Activated CD4-positive, CD25-positive, alpha-beta regulatory T cell (primary cell): ENCODE measurements around the gene ZBTB45.

Source experiments
- DNase-seq, 4 experiments: peaks; one replicate each; lab custom pipeline; 2025; lab: John Stamatoyannopoulos, UW

ZBTB45 gene

DNA sequence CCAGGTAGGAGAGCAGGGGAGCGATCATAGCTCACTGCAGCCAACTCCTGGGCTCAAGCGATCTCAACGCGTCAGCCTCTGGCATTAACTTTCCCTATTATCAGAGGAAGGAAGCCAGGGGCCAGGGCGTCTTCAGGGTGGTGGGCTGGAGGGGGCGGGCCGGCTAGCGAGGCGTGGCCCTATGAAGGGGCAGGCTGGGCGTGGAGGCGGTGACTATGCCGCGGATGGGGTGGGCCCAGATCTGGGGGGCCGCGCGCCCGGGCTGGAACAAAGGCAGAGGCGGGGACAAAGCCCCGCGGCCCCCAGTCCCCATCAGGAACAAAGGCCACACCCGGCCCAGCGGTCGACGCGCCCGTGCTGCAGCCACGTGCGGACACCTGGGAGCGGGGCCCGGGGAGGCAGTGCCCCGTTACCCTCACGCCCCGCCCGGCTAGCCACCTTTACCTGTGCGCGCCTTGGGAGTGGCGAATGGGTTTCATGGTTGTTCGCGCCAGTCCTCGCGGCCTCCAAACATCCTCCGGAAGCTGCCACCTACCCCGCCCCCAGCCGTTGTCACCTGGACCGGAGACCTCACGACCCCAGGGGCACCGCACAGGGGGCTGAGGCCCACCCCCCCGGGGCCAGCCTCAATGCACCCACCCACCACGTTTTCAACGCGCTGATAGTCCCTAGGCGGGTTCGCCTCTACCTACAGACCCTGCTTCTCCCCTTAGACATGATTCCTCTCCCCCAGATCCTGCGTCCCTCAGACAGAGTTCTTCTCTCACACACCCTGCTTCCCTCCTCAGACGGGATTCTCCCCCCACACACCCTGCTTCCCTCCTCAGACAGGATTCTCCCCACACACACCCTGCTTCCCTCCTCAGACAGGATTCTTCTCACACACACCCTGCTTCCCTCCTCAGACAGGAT lies 18.9 kb upstream of the ZBTB45 start:
- no peak for DNase-seq

DNA sequence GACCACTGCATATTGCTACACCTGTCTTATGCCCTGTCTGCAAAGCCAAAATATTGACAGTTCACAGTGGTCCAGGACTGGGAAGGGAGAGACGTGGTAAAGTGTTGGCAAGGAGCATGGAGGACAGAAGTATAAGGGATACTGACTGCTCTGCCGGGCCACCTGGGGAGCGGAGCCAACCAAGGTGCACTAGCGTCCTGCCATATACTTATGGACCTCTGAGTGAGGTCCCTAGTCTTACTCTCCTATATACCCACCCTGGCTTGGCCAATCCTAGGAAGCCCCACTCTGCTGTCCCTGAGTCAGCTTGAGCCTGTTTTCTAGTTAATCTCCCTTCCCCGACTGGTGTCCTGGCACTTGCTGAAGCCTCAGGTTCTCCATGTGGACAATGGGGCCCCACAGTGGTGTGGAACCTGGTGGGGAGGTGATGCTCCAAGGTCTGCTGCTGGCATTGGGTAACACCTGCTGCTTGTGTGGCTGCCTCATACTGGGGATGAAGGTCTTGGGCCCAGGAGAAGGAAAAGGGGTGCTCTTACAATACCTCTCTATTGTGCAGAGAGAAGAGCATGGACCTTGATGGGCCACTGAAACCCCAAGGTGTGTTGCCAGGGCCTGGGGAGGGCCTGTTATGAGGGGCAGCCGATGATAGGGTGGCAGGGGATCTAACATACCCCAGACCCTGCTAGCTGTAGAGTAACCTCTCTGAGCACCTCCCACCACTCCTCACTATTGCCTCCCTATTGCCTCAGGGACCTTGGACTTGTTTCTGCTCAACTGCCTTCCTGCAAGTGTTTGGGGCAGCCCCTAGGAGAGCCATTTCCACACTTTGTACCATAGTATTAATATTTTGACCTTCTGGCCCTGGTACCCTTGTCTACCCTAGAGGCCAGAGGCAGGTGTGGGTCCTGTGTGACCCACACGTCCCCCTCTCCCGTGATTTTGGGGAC lies 17.5 kb upstream of the ZBTB45 start:
- DNase-seq: no peak

- no peak for DNase-seq
These were observed 16.2 kb upstream of the ZBTB45 start for GRCh38 chr19:58535857-58536256.

GRCh38 chr19:58531034-58531840 lies 11.6 kb upstream of the ZBTB45 start:
- no peak for DNase-seq

GRCh38 chr19:58529405-58529804 lies 9.8 kb upstream of the ZBTB45 start:
- no peak for DNase-seq

DNA sequence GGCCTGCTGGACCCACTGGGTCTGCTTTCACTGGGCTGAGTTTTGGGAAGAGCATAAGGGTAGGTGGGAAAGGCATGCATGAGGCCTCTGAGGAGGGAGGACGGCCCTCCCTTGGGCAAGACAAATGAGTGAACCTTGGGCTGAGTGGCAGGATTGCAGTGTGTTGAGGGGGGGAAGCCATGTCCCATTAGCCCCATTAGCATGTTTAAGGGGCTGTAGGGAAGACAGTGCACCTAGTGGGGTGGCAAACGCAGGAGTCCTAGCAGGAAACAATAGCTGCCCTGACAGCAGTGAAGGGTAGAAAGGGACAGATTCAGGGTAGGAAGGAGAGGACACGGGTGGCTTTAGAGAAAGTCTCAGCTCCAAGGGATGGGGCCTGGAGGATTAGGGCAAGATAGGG lies 3.1 kb upstream of the ZBTB45 start:
- DNase-seq: no peak

- DNase-seq: no peak
These were observed 2.0 kb upstream of the ZBTB45 start for GRCh38 chr19:58521651-58522050.

- DNase-seq: no peak
These were observed 618 bp upstream of the ZBTB45 start for GRCh38 chr19:58520257-58520599.

GRCh38 chr19:58519087-58519354 lies 589 bp downstream of the ZBTB45 start:
- peak in 3 of 4 experiments; percentile 15 to 30 (median 30) for DNase-seq

GRCh38 chr19:58518256-58519086 lies 1.1 kb downstream of the ZBTB45 start:
- no peak for DNase-seq

DNA sequence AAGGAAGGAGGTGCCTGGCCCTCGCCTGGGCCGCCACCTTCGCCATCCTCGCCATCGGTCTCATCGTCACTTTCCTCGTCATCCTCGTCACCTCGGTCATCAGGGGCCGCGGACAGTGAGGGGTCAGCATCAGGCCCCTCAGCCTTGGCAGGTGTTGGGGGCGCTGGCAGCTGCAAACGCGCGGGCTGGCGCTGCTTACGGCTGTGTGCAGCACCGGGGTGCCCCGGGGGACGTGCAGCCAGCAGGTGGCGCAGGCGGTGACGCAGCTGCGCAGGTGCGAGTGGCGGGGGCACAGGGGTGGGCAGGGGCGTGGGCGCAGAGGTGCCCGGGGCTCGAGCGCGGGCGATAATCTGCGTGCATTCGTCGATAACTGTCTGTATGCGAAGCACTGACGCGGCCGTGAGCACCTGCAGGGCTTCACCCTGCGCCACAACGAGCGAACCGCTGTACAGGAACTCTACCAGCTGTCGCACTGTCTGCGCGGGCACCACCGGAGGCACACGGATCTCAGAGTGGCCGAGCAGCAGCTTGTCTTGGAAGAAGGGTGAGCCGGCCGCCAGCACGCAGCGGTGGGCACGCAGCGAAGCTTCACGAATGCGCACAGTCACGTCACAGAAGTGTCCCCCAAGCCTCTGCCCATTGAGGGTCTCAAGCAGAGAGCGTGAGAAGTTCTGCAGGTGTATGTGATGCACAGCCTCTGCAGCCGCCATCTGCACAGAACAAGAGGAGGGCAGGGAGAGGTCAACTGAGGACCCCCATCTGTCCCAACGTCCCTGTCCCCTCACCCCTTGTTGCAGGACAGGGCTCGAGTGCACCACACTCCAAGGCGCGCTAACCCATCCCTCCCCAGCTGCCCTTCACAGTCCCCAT lies 2.4 kb downstream of the ZBTB45 start:
- no peak for DNase-seq

DNA sequence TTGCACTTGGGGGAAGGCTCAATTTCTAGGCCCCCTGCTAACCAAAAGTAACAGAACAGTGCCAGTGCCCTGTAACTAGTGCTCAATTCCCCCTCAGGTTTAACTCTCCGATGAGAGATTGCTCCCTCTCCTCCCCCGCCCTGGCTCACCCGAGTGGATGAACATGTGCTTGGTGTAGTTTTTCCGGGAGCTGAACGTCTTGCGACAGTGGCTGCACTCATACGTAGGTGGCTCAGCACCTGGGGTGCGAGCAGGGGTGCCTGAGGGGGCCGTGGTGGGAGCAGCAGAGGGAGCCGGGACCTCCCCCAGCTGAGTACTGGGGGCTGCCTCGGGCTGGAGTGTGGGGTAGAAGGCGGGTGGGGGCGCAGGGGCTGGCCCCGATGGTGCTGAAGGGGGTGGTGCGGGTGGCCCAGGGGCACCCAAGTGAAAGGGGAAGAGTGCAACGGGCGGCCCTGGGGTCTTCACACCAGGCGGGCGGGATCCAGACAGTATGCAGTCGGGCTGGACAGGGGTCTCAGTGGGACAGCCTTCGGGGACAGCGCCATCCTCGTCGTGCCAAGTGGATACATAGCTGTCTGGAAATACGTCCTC lies 3.3 kb downstream of the ZBTB45 start:
- DNase-seq: no peak

DNA sequence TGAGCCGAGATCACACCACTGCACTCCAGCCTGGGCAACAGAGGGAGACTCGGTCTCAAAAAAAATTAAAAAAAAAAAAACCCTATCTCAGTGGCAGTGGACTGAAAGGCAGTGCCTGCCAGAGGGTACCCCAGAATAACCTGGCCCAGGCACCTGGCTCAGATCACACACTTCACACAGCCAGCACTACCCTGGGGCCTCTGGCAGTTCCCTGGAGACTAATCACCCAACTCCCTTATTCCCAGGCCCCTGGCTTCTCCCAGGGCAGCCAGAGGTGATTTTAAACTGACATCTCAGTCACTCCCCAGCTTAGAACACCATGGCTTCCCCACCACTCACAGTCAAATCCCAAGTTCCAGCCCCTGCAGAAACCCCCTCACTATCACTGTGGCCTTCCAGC lies 4.4 kb downstream of the ZBTB45 start:
- DNase-seq: no peak

DNA sequence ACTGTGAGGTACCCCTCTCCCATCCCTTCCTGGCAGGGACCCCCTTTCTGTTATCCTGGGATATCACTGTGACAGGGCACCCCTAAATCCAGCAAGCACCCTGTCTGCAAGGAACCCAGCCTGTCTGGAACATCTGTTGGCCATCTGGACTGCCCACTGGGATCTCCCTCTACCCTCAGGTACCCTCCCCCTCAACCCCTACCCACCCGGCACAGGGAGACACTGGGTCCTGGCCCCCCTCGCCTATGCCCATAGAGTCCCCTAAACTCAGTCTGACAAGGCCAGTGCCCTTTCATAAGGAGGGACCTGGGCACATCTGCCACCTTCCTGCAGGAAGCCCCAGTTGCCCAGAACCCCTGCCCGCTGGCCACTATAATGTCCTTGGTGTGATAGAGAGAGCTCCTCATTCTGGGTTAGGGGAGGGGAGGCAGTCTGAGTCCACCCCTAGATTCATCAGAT lies 5.0 kb downstream of the ZBTB45 start:
- DNase-seq: no peak

DNA sequence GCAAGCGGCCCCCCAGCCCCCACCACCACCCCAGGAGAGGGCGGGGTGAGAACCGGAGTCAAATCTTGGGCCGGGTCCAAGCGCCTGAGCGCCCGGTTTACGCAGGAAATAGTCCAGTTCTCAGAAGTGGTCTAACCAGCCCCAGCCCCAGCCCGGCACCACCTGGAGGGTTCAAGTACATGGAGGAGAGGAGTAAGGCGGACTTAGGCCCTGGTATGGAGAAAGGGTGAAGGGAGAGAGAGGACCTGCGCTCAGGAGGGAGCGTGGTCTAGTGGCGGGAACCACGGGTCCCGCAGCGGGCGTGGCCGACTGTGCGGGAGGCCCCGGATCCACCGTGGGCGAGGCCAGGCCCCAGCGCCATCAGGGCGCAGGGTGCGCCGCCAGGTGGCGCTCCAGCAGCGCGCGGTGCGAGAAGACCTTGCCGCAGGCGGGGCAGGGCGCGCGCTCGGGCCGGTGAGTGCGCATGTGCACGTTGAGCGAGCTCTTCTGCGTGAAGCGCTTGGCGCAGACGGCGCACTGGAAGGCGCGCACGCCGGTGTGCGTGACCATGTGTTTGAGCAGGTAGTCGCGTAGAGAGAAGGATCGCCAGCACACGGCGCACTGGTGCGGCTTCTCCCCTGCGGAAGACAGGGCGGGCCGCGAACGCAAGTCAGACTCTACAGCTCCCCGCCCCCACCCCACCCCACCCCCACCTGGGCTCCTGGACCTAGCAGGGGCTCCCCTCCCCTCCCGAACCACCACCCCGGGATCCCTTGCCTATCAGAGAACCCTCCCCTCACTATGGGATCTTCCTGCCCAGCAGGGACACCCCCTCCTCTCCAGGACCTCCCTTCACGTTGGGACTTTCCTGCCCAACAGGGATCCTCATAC lies 5.7 kb downstream of the ZBTB45 start:
- DNase-seq: peak; percentile 90 to 93 (median 90)

- DNase-seq: no peak
These were observed 6.4 kb downstream of the ZBTB45 start for GRCh38 chr19:58513213-58513693.

GRCh38 chr19:58511353-58512208 lies 8.0 kb downstream of the ZBTB45 start, which contains the start of gene SLC27A5:
Gene SLC27A5 (minus strand): TSS chr19:58511992. CDS start chr19:58511955, 37 bp downstream.
- DNase-seq: no peak
